PFSK-1 (cell line): ENCODE measurements around the gene LIF.

Source experiments
- POLR2AphosphoS5 ChIP-seq: IDR thresholded peaks from 2 replicates; pipeline ENCODE4 v1.6.1; 2012; ENCODE audit warnings: low read depth, mild to moderate bottlenecking, control low read depth, low read length, moderate library complexity
- SIN3A ChIP-seq: IDR thresholded peaks from 2 replicates; pipeline ENCODE4 v1.6.1; 2012; ENCODE audit warnings: mild to moderate bottlenecking, low read length, moderate library complexity, borderline replicate concordance; ENCODE audit not compliant: insufficient read depth
- TAF1 ChIP-seq: IDR thresholded peaks from 2 replicates; pipeline ENCODE4 v1.6.1; 2012; ENCODE audit warnings: low read length, control low read depth, borderline replicate concordance; ENCODE audit not compliant: insufficient read depth
- TF ChIP-seq, protein P1 (sequence below), 2 experiments: IDR thresholded peaks; 2 replicates each; pipeline versions ENCODE4 v1.6.1 to v1.8.0; 2011 to 2012; ENCODE audit warnings: low read depth in 2 of 2, low read length in 2 of 2, control low read depth in 1 of 2, inconsistent platforms in 1 of 2, mild to moderate bottlenecking in 1 of 2, moderate library complexity in 1 of 2; ENCODE audit not compliant: insufficient read depth in 1 of 2

DNA sequence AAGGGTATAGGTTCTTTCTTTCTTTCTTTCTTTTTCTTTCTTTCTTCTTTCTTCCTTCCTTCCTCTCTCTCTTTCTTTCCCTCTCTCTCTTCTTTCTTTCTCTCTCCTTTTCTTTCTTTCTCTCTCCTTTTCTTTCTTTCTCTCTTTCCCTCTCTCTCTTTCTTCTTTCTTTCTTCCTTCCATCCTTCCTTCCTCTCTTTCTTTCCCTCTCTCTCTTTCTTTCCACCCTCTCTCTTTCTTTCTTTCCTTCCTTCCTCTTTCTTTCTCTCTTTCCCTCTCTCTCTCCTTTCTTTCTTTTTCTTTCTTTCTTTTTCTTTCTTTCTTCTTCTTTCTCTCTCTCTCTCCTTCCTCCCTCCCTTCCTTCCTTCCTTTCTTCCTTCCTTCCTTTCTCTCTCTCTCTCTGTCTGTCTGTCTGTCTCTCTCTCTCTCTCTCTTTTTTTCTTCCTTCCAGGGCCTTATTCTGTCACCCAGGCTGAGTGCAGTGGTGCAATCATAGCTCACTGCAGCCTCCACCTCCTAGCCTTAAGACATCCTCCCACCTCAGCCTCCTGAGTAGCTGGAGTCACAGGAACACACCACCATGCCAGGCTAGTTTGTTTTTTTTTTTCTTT lies 26.8 kb downstream of the LIF start:
- TF ChIP-seq POLR2AphosphoS5 (no peak), TAF1 (no peak), SIN3A (no peak)
- TF ChIP-seq, protein P1, sequence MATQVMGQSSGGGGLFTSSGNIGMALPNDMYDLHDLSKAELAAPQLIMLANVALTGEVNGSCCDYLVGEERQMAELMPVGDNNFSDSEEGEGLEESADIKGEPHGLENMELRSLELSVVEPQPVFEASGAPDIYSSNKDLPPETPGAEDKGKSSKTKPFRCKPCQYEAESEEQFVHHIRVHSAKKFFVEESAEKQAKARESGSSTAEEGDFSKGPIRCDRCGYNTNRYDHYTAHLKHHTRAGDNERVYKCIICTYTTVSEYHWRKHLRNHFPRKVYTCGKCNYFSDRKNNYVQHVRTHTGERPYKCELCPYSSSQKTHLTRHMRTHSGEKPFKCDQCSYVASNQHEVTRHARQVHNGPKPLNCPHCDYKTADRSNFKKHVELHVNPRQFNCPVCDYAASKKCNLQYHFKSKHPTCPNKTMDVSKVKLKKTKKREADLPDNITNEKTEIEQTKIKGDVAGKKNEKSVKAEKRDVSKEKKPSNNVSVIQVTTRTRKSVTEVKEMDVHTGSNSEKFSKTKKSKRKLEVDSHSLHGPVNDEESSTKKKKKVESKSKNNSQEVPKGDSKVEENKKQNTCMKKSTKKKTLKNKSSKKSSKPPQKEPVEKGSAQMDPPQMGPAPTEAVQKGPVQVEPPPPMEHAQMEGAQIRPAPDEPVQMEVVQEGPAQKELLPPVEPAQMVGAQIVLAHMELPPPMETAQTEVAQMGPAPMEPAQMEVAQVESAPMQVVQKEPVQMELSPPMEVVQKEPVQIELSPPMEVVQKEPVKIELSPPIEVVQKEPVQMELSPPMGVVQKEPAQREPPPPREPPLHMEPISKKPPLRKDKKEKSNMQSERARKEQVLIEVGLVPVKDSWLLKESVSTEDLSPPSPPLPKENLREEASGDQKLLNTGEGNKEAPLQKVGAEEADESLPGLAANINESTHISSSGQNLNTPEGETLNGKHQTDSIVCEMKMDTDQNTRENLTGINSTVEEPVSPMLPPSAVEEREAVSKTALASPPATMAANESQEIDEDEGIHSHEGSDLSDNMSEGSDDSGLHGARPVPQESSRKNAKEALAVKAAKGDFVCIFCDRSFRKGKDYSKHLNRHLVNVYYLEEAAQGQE (IDR thresholded peaks at IDR 0.05; ENCODE audit: insufficient read depth in 1 of 2, low read depth in 2 of 2, low read length in 2 of 2): no peak
